ENCODE data around the gene MYL11.

The MYL11 gene

DNA sequence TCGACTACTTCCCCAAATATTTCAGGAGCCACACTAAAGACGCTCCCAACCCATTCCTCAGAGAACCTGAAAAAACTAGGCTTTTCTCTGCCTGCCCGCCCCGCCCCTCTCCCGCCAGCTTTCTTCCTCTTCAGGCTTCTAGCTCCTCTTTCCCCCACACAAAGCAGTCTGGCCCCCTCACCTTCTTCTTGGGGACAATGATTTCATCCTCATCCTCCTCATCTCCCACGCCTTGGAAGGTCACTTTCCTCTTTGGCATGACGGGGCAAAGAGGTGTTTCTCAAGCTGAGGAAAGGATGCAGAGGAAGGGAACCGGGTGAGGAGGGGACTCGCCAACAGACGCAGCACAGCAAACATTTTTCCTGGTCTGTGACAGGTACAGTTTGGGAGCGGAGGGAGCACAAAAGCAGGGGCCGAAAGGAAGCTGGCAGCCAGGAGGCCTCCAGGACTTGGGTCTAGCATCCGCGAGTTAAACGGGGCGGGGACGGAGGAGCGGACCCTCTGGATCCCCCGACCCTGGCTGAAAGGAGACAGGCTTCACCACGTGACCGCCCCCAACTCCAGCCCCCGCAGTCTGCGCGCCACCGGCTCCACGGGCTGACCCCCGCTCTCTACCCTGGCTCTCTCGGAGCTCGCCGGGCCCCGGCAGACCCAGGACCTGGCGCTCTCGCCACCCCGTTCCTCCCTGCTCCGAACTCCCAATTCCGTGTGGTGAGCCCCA is 20.0 kb upstream of the MYL11 start:
- no peak for DNase-seq (ENCODE audit: low read depth)

DNA sequence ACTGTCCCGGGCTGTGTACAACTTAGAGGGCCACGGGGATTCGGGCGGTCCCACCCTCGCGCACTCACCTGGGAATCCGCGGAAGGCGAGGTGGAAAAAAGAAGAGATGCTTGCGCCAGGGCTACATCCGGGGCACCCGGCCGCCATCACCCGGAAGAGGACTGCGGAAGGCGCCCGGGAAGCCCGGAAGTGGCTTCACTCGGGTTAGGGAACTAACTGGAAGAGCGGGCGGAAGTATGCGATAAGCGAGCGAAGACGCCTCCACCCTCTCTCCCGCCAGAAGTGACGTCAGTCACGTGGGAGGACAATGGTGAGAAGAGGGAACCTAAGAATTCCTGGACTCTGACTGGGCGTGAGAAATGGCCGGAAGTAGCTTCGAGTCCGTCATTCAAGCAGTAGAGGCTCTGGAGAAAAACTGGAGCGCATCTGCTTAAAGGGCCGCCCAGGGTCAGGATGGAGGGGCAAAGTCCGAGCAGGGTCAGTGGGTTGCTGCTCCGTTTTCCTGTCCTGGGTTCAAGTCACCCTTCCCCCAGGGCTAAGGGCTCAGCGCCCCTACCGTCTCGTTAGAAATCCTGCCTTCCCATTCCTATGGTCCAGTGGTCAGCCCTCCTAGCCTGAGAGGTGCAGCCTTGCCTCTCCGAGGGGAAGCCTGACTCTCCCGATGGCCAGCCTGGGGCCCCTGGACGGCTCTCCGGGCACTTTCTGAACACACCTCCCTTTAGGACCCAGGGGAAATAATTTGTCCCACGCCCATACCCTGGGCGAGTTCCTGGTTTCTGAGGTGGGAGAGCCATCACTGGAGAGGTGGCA is 19.3 kb upstream of the MYL11 start, which contains the start of gene CD2BP2:
Gene CD2BP2 (minus strand): TSS at position 165 of the 810 bp plus-strand sequence. CDS start 627 bp downstream, outside the sequence.
- DNase-seq (ENCODE audit: low read depth): peak; percentile 99

DNA sequence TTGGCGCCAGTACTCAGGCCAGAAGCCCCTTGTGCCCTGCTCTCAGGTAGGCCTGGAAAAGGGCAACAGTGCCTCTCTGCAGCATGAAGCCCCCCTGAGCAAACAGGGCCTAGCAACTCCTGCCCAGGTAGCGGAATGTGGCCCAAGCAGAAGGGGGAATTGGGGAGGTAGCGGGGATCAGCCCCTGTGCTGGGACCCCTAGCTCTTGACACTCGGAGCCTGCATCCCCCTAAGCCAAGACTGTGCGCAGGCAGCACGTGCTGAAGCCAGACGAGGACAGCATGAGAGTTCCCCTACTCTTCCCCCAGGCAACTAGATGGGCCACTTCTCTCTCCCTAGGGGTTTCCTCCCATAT is 18.7 kb upstream of the MYL11 start:
- DNase-seq (ENCODE audit: low read depth): no peak

DNA sequence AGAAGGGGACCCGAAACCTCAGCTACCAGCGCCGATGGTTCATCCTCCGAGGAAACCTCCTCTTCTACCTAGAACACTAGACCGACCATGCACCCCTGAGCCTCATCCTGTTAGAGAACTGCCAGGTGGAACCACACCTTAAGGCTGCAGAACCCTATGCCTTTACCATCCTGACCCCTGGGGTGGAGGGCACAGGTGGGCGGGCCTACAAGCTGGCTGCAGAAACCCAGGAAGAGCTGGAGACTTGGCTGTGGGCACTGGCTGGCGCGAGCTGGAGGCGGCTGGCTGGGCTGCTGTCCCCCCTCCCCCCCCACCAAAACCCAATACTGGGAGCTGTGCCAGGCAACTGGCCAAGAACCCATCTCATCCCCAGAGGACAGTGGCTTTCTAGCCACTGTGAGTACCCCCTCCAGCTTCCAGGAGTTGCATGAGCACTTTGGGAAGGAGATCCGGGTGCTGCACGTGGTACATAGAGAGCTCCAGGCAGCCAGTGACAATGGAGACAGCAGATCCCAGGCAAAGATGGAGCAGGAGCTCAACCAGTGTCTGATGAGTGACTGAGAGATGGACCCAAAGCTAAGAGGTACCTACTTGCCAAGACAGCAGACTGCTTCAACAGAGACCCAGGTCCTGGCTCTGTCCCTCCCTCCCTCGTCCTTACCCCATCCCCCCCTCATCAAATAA is 18.1 kb upstream of the MYL11 start:
- peak; percentile 35 for DNase-seq (ENCODE audit: low read depth)

DNA sequence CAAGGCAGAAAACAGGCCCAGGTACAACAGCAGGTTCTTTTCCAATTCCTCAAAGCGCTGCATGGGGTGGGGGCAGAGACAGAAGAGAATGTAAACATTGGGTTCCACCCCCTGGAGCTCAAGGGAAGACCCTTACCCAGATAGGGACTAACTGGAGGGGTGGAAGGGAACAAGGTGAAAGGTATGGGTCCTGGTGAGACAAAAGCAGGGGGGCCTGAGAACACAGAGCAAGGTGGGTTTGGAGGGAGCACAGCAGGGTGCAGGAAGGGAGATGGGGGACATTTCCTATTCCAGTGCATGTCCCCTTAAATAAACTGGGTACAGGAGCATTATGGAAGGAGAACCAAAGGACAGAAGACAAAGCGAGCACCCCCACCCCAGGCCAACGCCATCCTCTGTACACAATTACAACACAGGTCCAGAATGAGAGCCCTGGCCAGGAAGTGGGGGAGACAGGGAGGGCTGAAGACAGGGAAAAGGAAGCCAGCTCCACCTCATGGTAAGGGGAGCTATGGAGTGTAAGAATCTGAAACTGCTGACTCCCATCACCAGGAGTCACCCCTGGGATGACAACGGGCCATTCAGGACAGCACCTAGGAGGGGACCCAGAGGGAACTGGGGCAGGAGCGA is 17.4 kb upstream of the MYL11 start:
- no peak for DNase-seq (ENCODE audit: low read depth)

DNA sequence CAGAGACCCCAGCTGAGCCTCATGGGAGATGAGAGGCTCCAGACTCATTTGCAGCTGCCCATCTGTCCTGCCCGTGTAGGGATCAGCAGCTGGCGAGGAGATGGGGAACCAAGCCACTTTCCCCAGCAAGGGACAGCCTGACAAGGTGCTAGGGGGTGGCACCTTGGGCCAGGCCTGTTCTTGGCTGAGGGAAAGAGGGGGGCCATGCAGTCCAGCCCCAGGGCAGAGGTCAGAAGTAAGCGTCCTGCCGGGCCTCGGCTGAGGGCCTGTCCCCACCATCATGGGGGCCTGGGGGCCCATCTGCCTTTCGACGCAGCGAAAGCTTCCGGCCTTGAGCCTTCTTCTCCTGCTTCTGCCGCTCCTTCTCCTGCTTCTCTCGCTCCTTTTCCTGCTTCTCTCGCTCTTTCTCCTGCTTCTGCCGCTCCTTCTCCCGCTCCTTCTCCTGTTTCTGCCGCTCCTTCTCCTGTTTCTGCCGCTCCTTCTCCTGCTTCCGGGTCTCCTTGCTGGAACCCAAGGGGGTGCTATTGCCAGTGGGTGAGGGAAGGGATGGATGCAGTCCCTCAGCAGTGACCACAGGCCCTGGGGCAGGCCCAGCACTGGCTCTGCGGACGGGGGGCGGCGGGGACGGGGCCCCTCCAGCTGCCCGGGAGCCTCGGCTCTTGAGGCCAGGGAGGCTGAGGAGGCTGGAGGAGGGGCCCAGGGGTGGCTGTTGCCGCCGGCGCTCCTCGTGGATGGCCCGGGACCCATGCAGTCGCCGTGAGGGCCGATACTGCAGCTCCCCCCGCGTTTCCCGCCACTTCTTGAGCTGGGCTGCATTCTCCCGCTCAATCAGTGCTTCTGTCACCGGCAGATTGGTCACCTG is 16.7 kb upstream of the MYL11 start:
- DNase-seq (ENCODE audit: low read depth): no peak

DNA sequence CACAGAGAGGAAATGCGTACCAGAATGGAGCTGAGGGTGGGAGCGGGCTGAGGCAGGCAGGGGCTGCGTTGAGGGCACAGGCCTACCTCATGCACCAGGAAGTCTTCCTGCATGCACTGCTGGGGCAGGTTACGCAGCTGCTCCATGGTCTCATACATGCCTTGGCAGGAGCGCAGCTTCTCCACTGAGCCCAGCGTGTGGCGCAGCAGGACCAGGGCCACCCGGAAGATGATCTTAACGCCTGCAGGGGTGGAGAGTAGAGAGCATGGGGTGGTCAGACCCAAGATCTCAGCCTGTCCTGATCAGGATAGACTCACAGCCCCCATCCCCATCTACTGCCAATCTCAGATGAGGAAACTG is 16.0 kb upstream of the MYL11 start:
- DNase-seq (ENCODE audit: low read depth): no peak

DNA sequence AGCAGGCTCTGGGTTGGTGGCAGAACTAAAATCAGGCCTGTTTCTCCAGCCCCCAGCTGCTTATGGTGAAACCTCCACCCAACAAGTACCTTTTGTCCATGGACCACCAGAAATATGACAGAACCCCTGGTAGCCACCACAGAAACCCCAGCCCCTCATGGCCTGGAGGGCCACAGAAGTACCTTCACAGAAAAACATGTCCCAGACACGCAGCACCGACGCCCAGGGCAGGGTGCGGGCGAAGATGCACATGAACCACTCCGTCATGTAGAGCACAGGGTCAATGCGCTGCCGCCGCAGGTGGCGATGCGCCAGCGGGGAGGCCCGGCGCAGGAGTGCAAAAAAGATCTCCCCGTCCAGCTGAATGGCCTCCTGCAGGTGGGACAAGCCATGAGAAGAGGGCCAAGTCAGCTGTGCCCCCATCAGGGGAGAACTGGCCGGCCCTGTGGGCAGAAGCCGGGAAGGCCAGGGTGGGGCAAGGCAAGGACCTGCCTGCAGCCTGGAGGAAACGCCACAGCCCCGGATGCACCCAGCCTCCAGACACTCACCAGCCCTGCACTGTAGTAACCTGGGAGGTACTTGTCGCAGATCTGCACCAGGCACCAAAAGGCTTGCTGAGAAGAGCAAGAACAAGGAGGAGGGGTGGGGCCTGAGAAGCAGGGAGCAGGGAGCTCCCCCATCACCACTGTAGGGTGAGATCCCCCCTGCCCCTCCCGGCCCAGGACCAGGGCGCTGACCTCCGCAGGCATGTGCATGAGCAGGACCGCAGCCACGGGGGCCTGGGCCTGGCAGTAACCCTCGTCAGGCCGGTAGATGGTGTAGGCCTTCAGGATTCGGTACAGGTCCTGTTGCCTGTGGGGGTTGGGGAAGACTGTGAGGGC is 15.4 kb upstream of the MYL11 start:
- DNase-seq (ENCODE audit: low read depth): no peak

DNA sequence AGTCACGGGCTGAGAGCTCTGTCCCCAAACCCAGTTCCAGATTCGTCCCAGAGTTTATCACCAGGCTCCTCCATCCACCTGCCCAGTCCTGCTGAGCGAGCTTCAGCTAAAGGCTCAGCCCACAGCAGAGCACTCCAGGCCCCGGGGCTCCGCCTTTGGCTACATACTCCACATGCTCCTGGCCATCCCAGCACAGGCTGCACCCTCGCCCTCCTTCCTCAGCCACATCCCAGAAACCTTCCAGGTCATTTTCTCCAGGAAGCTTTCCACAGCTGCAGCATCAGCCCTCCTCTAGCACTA is 14.8 kb upstream of the MYL11 start:
- DNase-seq (ENCODE audit: low read depth): no peak

DNA sequence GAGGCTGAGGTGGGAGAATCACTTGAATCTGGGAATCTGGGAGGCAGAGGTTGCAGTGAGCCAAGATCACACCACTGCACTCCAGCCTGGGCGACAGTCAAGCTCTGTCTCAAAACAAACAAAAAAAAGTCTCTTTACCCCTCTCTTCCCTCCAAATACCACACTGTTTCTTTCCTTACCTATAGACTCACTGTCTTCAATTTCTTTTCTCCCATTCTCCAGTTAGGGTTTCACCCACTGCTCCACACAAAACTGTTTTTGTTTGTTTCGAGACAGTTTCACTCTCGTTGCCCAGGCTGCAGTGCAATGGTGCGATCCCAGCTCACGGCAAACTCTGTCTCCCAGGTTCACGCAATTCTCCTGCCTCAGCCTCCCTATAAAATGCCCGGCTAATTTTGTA is 13.4 kb upstream of the MYL11 start:
- no peak for DNase-seq (ENCODE audit: low read depth)

DNA sequence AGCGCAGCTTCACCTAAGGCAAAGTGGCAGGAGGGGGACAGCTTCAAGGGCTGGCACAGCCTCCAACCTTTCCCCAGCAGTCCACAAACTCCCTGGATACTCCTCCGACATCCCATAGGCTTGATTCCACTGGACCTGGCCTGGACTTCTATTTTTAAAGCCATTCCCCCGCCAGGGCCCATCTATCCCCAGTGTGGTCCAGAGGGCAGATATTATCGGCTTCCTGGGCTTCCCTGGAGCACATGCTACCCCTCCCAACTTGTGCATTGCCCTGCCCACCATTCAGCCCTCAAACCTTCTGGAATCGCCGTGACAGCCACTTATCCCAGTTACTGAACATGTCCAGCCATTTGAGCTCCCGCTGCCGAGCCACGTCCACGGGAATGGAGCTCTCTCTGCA is 9.4 kb upstream of the MYL11 start:
- no peak for DNase-seq (ENCODE audit: low read depth)

DNA sequence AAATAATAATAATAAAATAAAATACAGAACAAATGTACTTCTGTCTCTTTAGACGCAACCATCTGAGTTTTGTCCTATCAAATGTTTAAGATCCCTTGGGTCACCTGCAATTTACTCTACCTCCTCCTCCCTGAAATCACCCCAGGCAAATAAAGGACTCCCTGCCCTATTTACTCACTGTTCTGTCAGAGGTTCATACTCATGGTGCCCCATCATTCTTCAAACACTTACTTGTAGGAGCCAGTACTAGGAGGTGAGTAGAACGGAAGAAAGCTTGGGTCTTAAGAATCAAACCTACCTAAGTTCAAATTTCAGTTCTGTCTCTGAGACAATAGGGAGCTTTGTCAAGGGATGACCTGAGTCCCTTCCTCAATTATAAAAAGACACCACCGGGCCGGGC is 8.1 kb upstream of the MYL11 start:
- DNase-seq (ENCODE audit: low read depth): no peak

DNA sequence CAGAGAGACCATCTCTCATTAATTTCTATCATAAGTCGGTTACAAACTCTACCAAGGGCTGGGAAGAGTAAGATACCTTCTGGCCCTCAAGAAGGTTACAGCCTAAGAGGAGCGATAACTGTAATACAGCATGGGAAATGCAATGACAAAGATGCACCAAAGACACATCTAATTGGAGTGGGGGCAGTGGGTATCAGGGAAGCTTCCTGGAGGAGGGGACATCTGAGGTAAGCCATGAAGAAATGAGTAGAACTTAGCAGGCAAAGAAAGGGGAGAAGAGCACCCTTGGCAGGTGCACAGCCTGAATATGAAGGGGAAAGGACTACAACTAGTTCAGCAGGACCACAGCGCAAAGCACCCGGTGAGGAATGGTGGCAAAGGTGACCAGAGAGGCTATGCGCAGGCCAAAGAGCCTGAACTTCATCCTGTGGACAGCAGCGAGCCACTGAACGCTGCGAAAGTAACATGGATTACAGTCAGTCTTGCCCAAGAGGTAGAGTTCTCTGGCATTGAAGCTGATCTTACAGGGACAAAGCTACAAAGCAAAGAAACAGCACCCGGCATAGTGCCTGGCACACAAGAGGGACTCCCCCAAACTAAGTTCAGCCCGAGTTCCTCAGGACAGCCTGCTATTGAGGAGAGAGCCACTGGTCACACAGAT is 7.1 kb upstream of the MYL11 start:
- peak; percentile 20 for DNase-seq (ENCODE audit: low read depth)

DNA sequence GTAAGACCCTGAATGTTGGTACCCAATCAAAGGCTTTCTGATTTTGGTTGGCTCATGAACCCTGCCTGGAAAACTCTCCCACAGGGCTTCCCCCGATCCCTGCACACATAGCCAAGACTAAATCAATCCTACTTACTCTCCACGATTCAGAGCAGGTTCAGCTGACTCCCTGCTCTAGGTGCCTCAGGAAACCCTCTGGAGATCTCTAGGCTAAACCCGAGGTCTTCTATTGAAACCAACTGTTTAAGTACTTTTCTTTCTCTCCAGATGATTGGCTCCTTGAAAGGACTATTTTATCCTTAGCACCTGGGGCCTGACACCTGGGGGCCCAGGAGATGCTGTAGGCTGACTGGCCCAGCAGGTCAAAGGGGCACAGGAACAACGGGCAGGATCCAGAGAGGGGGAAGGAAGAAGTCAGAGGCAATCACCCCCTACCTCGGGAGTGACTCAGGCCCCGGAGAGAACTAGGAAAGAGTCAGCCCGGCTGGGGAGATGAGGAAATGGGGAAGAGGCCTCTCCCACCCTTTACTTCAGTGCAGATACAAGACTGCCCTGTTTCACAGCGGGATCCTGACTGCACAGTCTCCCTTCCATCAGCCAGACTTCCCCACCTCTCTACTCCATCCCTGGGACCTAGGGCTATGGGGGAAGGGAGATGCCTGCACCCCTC is 6.3 kb upstream of the MYL11 start:
- DNase-seq (ENCODE audit: low read depth): peak; percentile 36

DNA sequence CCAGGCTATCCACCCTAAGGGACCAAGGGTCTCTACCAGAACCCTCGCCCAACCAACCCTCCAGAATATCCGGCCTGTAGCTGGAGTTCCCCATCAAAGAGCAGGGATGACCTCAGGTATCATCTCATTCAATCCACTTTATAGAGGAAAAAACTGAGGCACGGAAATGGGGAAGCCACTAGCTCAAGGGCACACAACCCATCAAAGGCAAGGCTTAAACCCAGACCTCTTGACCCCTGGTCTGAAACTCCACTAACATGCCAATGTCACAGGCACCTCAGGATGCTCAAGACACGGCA is 5.9 kb upstream of the MYL11 start:
- no peak for DNase-seq (ENCODE audit: low read depth)

DNA sequence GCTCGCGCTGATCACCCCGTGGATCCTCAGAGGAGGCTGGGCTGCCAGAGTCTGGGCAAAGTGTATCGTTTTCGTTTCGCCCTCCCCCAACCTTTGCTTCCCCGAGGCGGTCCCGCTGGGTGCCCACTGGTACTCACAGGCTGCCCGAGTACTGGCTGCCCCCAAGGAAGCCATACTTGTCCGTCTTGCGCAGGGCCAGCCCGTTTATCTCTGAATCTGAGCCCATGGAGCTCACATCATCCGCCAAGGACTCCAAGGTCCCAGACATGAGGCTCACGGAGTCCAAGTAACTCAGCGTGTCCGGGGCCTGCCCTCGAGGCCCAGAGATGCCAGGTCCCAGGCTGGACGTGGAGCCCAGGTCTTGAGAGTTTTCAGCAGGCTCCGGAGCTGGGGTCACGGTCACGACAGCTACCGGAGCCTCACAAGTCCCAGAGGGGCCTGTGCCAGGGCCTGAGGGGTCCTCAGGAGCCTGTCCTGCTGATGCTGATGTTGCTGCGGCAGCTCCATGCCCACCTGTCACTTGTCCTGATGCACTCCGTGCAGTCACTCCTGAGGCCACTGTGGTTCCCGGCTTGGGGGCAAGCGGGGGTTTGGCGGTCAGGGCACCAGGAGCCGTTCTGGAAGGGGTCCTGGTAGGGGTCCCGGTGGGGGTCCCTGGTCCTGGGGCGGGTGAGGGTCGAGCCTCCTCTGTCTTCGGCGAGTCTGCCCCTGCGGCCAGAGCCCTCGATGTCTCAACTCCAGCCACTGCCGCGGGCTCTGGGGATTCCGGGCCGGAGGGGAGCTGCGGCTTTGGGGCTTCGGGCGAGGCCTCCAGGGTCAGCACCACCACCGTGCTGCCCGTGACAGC is 5.3 kb upstream of the MYL11 start:
- no peak for DNase-seq (ENCODE audit: low read depth)

DNA sequence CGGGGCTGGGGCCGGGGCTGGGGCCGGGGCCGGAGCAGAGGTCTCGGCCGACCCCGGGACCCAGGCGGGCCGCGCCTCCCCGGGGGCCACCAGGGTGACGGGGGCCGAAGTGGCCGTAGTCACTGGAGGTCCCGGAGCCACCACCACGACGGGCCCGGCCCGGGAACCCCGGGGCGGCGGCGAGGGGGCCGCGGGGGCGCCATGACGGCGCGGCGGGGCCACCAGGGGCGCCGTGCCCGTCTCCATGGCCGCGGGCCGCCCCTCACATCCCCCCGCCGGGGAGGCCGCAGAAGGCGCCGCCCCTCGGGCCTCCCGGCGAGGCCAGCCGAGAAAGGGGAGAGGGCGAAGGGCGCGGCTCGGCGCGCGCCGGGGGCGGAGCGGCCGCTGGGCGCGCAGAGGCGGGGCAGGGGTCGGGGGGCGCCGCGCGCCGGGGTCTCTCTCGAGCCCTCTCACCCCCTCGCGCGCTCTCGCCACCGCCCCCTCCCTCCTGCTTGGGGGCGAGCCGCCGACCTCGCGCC is 4.6 kb upstream of the MYL11 start:
- no peak for DNase-seq (ENCODE audit: low read depth)

DNA sequence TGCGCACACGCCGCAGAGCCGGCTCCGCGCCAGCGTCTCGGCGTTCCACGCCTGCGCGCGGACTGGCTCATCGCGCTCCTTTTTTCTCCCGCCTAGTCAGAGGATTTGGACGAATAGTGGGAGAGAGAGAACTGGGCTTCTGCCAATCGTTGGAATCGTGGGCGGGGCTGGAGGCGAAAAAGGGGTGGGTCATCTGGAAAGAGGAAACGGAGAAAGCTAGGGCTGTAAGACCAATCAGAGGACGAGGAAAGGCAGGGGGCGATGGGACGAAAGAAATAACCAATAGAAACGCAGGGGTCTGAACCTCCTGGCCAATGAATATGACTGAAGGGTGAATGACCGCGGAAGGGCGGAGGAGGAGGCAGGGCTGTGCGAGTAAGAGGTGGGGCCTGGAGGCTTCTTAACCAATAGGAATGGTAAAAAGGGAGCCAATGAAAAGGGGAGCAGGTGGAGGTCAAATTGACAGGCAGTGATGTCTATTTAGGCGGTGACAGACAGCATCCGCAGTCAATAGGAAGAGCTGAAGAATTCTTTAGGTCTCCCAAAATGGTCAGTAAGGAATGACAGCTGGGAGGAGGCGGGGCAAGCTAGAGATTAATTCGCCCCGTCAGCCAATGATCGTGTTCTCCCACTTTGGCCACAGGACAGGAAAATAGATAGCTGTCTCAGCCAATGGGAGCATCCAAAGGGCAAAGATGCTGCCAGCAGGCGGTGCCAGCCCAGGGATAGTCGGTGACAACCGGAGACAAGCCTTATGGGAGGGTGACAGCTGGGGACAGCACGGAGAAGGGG is 4.0 kb upstream of the MYL11 start, which contains the start of gene TBC1D10B:
Gene TBC1D10B (minus strand): TSS at position 39 of the 792 bp plus-strand sequence. CDS start 311 bp downstream, outside the sequence.
- DNase-seq (ENCODE audit: low read depth): peak; percentile 100
